GM19240 (cell line): Measurements from ENCODE around the gene PGRMC2.

Experiments used
- DNase-seq: peaks from one replicate; pipeline ENCODE4 v3.0.0; 2011; ENCODE audit warnings: low spot score; ENCODE audit not compliant: insufficient read length

The PGRMC2 gene

DNA sequence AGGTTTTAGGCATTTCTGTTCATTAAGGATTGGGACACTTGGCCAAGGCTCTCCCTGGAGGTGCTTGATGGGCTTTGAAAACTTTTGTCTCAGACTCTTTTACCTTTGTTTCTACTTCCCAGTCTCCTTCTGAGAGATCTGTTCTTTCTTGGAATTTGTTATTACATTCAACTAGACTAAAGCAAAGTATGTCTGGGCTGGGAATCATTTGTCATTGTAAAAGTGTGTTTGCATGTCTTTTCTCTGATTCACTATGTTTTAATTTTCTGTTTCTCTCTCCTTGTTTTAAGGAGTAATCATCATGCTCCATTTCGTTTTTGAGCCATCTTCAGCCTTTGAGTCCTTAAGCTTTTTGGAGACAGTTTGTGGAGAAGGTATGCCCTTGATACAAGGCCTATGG, 12.2 kb upstream of the PGRMC2 start:
- no peak for DNase-seq

DNA sequence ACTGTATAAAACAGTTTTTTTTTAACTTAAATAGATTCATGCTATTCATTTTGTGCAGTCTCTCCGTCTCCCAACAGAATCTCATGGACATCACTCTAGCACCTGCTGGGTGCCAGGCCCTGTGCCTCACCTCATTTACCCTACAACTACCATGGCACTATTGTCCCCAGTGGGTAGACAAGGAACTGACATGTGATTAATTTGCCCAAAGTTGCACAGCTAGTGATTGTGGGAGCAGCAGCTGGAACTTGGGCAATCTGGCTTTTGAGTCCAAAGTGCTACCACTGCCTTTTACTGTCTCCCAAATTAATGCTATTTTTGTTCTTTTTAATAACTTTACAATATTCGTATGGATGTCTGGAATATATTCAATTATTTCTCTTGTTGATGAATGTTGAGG, 11.2 kb upstream of the PGRMC2 start:
- no peak for DNase-seq

DNA sequence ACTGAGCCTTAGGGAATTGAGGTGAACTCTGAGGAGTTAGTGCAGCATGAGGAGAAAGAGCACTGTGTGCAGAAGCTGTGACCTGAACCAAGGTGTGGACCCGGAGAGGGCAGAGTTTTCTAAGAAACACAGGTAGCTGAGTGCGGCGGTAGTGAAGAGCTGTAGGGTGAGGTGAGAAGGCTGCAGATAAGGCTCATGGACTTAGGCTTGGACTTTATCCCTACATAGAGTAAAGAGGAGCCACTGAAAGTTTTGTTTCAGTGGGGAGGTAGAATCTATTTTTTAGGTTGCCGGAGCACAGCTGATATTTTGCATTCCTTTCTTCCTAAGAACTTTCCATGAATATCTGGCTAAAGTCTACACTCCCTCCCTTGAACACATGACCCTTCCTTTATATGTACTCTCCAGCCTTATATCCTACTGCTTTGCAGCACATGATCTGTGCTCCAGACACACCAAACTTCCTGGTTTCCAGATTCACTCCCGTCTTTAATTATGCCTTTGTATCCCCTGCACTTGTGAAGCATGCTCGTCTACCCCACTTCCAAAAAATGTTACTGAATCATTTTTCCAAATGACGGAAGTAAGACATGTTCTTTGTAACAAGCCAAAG, 10.6 kb upstream of the PGRMC2 start:
- DNase-seq: no peak

GRCh38 chr4:128295255-128295654, 7.6 kb upstream of the PGRMC2 start:
- no peak for DNase-seq

DNA sequence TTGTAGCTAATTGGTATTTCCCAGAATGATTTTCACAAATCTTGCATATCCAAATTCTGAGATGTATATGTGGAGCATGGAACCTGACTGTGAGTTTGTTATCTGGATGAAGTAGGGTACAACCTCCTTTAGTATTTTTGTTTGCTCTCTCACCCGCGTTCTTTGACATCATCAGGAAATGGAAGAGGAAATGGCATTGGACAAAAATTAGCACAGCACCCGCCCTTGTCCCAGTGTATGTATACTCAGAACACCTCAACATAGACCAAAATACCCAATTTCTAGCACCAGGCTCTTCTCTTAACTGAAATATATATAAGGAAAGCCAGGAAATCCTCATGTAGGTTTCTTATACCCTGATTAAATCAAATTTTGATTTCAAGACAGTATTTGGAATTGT, 6.9 kb upstream of the PGRMC2 start:
- DNase-seq: no peak

DNA sequence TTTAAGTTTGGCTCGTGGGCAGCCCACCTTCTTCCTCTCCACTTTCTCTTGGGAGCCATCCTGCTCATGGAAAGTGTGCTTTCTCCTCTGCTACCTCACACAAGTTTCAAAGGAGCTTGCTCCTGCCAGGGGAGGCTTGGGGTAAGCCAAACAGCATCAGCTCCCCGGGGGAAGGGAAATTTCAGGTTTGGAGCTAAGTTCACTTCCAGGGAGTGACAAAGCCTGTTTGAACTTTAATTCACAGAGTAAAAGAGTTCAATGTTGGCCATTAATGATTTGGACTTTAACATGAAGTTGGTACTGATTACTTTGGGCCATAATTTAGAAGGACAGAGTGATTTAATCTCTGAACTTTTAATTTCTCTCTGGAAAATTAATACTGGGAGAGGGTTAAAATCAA, 4.7 kb upstream of the PGRMC2 start:
- DNase-seq: no peak

DNA sequence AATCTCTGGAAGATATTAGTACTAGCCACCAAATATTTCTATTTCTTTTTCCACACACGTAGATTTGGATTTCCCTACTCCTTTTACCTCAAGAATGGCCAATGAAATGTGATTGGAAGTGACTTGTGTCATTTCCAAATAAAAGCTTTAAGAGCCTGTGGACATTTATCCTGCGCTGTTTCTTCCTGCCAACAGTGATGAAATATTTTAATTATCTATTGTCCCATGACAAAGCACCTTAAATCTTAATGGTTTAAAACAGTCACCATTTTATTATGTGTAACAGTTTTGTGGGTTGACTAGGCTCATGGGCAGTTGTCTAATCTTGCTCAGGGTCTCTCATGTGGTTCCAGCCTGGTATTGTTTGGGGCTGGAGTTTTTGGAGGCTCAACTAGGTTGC, 3.5 kb upstream of the PGRMC2 start:
- no peak for DNase-seq

DNA sequence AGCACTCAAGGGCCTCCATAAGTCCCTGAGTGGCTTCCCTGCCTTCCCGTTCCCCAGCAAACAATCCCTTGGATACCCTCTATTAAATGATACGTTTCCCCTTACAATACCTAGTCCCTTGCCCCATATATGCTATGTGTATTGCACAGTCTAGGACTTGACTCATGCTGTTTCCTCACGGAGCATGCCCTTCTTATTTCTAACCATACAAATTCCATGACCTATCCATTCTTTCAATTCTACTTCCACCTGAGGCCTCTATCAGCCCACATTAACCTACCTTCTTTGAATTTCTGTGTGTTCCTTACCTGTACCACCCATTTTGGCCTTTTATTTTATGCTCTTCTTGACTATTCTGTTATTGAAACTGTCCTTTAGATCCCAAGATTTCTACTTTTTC, 2.9 kb upstream of the PGRMC2 start:
- no peak for DNase-seq

DNA sequence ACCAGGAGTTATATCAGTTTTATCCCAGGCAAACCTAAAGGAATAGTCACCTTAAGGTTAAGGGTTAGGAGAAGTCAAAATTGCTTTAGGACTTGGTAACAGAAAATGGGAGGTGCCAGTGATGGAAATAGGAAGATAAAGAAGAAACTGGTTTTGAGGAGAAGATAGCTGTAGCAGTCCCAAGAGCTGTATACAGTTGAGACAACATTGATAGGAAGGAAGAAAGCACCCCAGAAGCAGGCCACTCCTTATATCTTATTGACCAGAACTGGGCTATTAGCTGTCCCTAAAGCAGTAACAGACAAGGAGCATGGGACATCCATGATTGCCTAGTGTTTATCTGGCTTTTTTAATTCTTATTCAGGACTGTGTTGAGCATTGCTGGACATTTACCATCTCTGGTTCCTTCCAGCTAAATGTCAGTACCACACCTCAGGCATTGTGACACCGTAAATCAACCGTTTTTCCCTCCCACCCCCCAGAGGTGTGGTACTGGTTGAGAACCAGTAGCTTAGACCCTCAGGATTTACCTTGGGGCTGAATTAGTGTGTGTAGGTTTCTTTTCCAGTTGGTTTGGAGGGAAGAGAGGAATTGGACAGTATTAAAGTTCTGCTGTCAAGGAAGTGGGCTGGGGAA, 2.0 kb upstream of the PGRMC2 start:
- DNase-seq: no peak

GRCh38 chr4:128288689-128289106, 1.1 kb upstream of the PGRMC2 start:
- DNase-seq: no peak

- peak; percentile 71 for DNase-seq
Observed at GRCh38 chr4:128287871-128288688, 467 bp upstream of the PGRMC2 start.

DNA sequence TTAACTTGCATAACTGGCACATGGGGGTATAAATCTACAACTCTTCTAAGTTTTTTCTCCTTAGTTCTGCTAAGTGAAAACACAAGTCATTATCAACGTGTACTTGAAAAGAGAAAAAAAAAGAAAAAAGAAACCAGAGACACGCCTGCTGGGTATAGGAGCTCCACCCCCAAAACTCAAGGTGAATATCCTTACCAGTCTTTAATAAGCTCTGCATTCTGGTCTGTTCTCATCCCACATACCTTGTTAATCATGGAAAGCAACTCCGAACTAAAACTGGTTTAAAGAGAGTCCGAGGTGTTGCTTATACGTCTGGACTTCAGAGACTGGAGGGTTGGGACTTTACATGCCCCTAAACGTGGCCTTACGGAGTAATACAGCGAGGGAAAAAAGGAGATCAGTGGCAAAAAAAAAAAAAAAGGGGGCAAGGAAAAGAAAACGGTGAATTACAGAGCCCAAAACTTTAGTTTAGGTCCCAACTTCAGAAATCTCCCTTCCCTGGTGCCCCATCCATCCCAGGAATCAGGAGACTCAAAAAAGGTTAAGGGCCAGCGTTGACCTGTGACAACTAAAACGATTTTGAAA, 1.0 kb downstream of the PGRMC2 start:
- no peak for DNase-seq

DNA sequence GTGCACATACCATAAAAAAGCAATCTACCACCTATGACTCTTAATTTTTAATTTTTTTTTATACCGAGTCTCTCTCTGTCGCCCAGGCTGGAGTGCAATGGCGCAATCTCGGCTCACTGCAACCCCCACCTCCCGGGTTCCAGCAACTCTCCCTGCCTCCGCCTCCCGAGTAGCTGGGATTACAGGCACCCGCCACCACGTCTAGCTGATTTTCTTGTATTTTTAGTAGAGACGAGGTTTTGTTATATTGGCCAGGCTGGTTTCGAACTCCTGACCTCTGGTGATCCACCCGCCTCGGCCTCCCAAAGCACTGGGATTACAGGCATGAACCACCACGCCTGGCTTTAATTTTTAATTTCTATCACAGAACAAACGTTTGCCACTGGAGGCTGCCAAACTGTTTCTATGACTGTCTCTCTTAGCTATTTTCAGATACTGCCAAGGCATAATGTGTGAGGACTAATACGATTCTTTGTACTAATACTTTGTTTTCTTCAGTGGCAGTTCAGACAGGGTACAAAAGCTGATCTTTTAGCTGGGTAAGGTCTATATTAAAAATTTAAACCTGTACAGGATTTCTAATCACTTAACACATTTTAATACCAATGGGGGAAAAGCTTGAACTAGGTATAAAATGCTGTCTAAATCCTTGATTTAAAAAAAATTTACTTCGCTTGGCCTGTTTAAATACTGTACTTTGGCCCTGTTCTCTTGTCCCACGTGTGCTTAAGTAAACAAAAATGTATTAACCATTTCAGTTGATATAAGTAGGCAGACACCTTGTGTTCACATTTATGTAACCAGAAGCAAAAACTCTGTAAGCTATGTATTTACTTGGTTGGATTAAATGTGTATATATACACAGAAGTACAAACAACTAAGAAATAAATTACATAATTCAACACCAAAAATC, 2.3 kb downstream of the PGRMC2 start:
- DNase-seq: no peak

- DNase-seq: no peak
Observed at GRCh38 chr4:128284317-128284716, 3.3 kb downstream of the PGRMC2 start.

DNA sequence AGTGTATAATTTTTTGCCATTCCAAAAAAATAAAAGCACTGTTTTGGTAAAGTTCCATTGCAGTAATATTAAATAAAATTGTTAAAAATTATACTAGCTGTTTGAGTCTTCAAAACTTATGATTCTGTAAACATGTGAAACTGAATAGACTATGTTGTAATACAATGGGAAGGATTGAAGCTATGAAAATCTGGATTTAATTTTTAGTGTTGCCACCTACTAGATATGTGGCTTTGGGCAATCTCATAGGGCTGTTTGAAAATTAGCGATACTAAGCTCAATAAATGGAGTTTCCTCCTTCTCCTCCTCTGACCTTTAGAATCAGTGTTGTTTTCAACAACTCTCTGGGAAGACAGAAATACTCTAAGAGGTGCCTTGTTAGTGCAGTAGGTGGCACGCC, 4.5 kb downstream of the PGRMC2 start:
- no peak for DNase-seq

GRCh38 chr4:128282516-128282915, 5.1 kb downstream of the PGRMC2 start:
- no peak for DNase-seq

DNA sequence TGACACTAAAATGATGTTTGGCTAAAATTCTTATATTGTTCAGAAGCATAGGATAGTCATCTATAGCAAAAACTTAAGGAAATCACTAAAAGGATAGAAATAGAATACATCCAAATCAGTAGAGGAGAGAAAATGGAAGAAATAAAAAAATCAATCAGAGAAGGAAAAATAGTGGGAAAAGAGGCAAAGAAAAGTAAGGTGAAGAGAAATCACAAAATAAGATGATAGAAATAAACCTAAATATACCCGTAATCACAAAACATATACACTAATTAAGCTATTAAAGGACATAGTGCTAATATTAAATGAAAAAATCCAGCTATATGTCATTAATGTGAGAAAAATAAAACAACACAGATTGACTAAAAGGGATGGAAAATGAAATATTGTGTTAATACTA, 6.3 kb downstream of the PGRMC2 start:
- DNase-seq: no peak

DNA sequence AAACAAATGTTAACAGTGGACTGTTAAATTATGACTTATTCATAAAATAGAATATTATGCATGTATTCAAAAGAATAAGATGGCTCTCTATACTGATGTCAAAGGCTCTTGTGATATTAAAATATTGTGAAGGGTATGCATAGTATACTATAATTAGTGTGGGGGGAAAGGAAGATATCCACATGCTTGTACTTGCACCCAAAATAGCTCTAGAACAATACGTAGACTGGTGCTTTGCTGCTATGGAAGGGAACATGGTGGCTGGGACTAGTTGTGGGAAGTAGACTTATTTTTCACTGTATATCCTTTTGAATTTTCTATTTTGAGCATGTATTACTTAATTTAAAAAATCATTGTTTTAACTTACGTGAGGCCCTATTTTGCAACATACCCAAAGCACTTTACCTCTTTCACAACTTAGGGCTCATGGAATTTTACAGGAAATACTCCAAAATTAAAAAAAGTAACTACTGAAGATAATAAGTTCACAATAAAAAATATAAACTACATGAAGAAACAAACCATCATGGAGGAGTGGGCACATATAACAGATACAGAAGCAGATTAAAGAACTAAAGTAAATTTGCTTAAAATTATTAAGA, 7.9 kb downstream of the PGRMC2 start:
- no peak for DNase-seq

DNA sequence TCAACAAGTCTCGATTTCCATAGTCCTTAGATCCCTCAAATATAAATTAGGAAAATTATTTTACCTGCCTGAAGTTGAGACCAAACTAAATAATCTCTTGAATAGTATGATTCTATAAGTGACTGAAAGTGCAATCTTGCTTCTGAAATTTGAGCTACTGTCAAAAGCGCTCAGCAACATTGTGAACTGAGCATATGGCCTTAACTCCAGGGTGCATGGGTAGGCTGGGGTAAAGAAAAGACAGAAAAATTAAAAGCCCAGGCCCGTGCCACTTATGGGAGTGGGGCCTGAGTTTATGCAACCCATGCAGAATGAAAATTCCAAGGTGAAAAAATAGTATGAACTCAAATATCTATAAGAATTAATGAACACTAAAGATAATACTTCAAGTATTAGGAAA, 9.8 kb downstream of the PGRMC2 start:
- DNase-seq: no peak

- no peak for DNase-seq
Observed at GRCh38 chr4:128275346-128275745, 12.3 kb downstream of the PGRMC2 start.

GRCh38 chr4:128271551-128271950, 16.1 kb downstream of the PGRMC2 start:
- DNase-seq: no peak
